AG04450 (cell line): ENCODE data around the gene LYPLA2. TPM values are rescaled to one million over a fixed set of nuclear protein-coding genes. Genes with fewer than 3 reads are reported as not detected.
"Not testable (repeated sequence)": the region's sequence is repeated elsewhere in the genome, so short reads cannot be mapped to it uniquely, and the experiment has no call there.

Experiments
- CTCF ChIA-PET: fragments of 300-600, 350-600 bp; formaldehyde crosslinking; extraction: SDS; loops from one replicate; lab custom pipeline; 2022; ENCODE audit warnings: antibody characterized with exemption, inconsistent platforms; lab: Charles Lee
- POLR2A ChIA-PET: fragments of 350-600 bp; formaldehyde crosslinking; extraction: SDS; loops from one replicate; lab custom pipeline; 2021; ENCODE audit warnings: antibody characterized with exemption, inconsistent platforms; lab: Yijun Ruan, JAX
- DNase-seq: peaks from one replicate; pipeline ENCODE4 v3.0.0-alpha.2; 2011; ENCODE audit warnings: low read depth, low spot score
- H3K27ac ChIP-seq: one replicate; pipeline ENCODE4 v1.5.1; 2012; ENCODE audit warnings: low read depth, low read length, control low read depth
- H3K27me3 ChIP-seq: one replicate; pipeline ENCODE4 v1.6.0; 2012; ENCODE audit warnings: low read length; ENCODE audit not compliant: control insufficient read depth, insufficient read depth
- H3K4me3 ChIP-seq: 2 replicates; pipeline ENCODE4 v1.5.1; 2011; ENCODE audit warnings: mild to moderate bottlenecking, low read depth, low read length, control low read depth
- H3K9me3 ChIP-seq: 2 replicates; pipeline ENCODE4 v1.5.1; 2012; ENCODE audit warnings: low read length; ENCODE audit not compliant: control insufficient read depth, insufficient read depth
- polyA plus RNA-seq: library from polyadenylated mRNA; depleted of rRNA; stranded (reverse); fragments of >200 nt; gene quantifications from 2 replicates; pipeline ENCODE4 v1.2.3, GENCODE V29; 2011
- TF ChIP-seq, protein P1 (sequence below): IDR thresholded peaks from 2 replicates; pipeline ENCODE4 v1.5.1; 2011; ENCODE audit warnings: low read depth, low read length, control low read depth, inconsistent platforms

The LYPLA2 gene
- polyA plus RNA-seq, 1 experiment: 27.1 TPM

DNA sequence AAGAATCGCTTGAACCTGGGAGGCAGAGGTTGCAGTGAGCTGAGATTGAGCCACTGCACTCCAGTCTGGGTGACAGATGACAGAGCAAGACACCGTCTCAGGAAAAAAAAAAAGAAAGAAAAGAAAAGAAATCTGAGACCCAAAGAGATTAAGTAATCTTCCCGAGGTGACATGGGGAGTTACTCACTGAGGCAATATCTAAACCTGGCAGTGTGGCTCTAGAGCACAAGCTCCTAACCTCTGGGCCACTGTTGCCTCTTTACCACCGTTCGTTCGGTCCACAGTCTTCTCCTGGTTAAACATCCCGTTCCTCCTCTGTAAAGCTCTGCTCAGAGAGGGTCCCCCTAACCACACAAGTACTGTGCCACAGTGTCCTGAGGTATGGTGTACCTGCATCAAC is 32.8 kb downstream of the LYPLA2 start:
- CTCF ChIA-PET: interaction anchor here (0.7 to 1.9 kb wide), 4 partner anchors 11 to 93 kb away, joined by 3 to 6 read pairs (median 4); no protein-coding TSS in a partner anchor

DNA sequence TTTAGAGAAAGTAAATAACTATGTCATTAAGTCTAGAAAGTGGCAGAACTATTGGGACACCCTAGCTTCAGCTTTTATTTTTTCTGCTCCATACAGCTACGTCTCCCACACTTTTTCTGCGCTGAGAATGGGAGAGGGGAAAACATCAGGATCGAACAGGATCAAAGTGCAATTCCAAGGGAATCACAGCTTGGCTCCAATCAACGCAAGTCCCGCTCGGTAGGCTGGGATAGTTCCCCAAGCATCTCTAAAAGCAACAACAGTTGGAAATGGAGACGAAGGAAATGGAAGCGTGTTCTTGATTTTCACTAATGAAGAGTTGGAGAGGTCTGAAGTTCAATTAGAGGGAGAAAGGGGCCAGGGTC is 33.7 kb downstream of the LYPLA2 start:
- DNase-seq: no peak

More for the DNA sequence above, 32.8 kb downstream of the LYPLA2 start:
- Histone ChIP-seq H3K4me3 (0 out of 2 replicates have a peak overlapping the region, but pooled peaks have one; percentile 95), H3K27ac (no peak overlapping the region), H3K27me3 (no peaks in the 10 kb centered on the region), H3K9me3 (no peaks in the 10 kb centered on the region)
- TF ChIP-seq, protein P1, sequence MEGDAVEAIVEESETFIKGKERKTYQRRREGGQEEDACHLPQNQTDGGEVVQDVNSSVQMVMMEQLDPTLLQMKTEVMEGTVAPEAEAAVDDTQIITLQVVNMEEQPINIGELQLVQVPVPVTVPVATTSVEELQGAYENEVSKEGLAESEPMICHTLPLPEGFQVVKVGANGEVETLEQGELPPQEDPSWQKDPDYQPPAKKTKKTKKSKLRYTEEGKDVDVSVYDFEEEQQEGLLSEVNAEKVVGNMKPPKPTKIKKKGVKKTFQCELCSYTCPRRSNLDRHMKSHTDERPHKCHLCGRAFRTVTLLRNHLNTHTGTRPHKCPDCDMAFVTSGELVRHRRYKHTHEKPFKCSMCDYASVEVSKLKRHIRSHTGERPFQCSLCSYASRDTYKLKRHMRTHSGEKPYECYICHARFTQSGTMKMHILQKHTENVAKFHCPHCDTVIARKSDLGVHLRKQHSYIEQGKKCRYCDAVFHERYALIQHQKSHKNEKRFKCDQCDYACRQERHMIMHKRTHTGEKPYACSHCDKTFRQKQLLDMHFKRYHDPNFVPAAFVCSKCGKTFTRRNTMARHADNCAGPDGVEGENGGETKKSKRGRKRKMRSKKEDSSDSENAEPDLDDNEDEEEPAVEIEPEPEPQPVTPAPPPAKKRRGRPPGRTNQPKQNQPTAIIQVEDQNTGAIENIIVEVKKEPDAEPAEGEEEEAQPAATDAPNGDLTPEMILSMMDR: no peak
- DNase-seq: no peak
- POLR2A ChIA-PET: no interaction called here

DNA sequence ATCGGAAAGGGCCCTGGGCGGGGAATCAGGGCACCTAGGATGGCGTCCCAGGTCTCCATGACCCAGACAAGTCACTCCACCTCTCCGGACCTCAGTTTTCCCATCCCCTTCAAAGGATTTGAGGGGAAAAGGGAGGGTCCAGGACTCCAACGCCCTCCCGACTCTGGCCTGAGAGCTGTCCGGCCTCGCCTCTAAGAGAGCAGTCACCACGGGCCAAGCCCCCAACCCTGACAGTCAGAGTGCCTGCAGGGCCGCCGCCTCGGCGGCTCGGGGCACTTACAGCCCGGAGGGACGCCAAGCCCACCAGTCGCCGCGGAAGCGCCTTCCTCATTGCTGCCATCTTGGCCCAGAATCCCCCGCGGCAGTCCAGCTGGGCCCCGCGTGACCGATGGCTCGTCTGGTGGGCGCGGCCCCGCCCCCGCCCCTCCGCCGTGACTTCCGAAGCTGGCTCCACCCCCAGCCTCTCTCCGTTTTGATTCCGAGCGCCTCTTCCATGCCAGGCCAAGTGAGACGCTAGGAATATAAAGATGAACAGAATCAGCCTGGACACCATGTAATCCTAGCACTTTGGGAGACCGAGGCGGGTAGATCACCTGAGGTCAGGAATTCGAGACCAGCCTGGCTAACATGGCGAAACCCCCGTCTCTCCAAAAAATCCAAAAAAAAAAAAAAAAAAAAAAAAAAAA is 34.3 kb downstream of the LYPLA2 start, which contains the start of gene HMGCL:
TSS of gene HMGCL (minus strand) at position 354 of the 686 bp plus-strand sequence. CDS start at position 340, 14 bp downstream.
- peak; percentile 50 for DNase-seq
- ChIA-PET CTCF (interaction anchor here (0.7 to 1.9 kb wide), 5 partner anchors 14 to 53 kb away, joined by 3 to 6 read pairs (median 4); no protein-coding TSS in a partner anchor), POLR2A (interaction anchor here (0.5 to 1.5 kb wide), 21 partner anchors 12 to 694 kb away, joined by 3 to 6 read pairs (median 3); partner anchors contain the start of genes GALE and PNRC2)
- H3K27me3 ChIP-seq: no peaks in the 10 kb centered on the region
- peak within 1 kb of the TSS; percentile 87 for H3K27ac ChIP-seq
- H3K4me3 ChIP-seq: peak within 1 kb of the TSS; percentile 95
- TF ChIP-seq, protein P1: no peak
- no peaks in the 10 kb centered on the region for H3K9me3 ChIP-seq

More for the DNA sequence above, 33.7 kb downstream of the LYPLA2 start:
- CTCF ChIA-PET: interaction anchor here (0.6 to 1.9 kb wide), 6 partner anchors 13 to 193 kb away, joined by 3 to 6 read pairs (median 4); no protein-coding TSS in a partner anchor
- Histone ChIP-seq H3K27me3 (no peaks in the 10 kb centered on the region), H3K9me3 (no peaks in the 10 kb centered on the region), H3K27ac (peak overlapping the region; percentile 87), H3K4me3 (peak overlapping the region; percentile 95)
- TF ChIP-seq, protein P1: no peak
- POLR2A ChIA-PET: interaction anchor here (0.6 to 1.5 kb wide), 10 partner anchors 18 to 693 kb away, joined by 3 to 6 read pairs (median 3); partner anchors contain the start of genes GALE and PNRC2

DNA sequence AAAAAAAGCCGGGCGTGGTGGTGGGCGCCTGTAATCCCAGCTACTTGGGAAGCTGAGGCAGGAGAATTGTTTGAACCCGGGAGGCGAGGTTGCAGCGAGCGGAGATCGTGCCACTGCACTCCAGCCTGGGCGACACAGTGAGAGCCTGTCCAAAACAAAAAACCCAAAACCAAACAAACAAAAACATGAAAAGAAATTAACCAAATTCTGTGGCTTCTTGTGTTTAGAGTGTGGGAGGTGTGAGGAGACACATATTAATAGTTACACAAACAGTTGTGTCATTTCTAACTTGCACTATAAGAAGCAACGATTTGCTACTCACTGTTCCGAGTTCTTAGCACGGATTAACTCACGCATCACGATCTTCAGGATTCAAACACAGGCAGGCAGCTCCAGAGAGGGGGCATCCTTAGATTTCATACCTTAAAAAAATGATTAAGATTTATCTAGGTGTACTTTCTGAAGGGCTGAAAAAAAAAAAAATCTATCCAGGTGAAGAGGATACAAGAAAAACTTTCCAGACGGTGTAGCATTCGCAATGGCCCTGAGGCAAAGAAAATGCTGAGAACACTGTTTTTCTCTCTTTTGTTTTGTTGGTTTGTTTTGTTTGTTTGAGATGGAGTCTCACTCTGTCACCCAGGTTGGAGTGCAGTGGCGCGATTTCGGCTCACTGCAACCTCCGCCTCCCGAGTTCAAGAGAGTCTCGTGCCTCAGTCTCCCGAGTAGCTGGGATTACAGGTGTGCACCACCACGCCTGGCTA is 35.0 kb downstream of the LYPLA2 start:
- DNase-seq: no peak
- TF ChIP-seq, protein P1: no peak
- Histone ChIP-seq H3K27me3 (no peaks in the 10 kb centered on the region), H3K9me3 (no peaks in the 10 kb centered on the region), H3K27ac (no peak overlapping the region), H3K4me3 (no peak overlapping the region)
- ChIA-PET POLR2A (interaction anchor here (0.5 to 1.5 kb wide), 17 partner anchors 12 to 661 kb away, joined by 3 to 6 read pairs (median 3); partner anchors contain the start of genes GALE and PNRC2), CTCF (interaction anchor here (0.7 kb wide), 1 partner anchor 38 kb away, joined by 5 read pairs; no protein-coding TSS in a partner anchor)

DNA sequence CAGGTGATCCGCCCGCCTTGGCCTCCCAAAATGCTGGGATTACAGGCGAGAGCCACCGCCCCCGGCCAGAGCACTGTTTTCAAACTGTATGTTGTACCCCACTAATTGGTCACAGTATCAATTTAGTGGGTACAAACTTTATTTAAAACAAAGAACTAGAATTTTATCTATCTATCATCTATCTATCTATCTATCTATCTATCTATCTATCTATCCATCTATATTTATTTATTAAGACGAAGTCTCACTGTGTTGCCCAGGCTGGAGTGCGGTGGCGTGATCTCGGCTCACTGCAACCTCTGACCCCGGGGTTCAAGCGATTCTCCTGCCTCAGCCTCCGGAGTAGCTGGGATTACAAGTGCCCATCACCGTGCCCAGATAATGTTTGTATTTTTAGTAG is 35.6 kb downstream of the LYPLA2 start:
- H3K27ac ChIP-seq, DNase-seq, H3K4me3 ChIP-seq, POLR2A ChIA-PET, H3K27me3 ChIP-seq, H3K9me3 ChIP-seq: not testable (repeated sequence)
- CTCF ChIA-PET: interaction anchor here (0.7 kb wide), 1 partner anchor 108 kb away, joined by 3 read pairs; no protein-coding TSS in a partner anchor
